Brain microvascular endothelial cell (primary cell): ENCODE data around the gene GPR173.

Source experiments
- DNase-seq: peaks from one replicate; pipeline ENCODE4 v3.0.0-alpha.2; 2020
- H3K27ac ChIP-seq: fragments of 250-450 bp; sonication (Bioruptor Pico); 2 replicates; pipeline ENCODE4 v1.5.1; 2020; ENCODE audit warnings: mild to moderate bottlenecking, moderate library complexity
- H3K27me3 ChIP-seq: fragments of 250-450 bp; sonication (Bioruptor Pico); replicated peaks from 2 replicates; pipeline ENCODE4 v1.5.1; 2020; ENCODE audit warnings: mild to moderate bottlenecking
- H3K36me3 ChIP-seq: fragments of 250-450 bp; sonication (Bioruptor Pico); replicated peaks from 2 replicates; pipeline ENCODE4 v1.5.1; 2020; ENCODE audit warnings: mild to moderate bottlenecking
- H3K4me3 ChIP-seq: 2 replicates; pipeline ENCODE4 v1.5.1; 2011; ENCODE audit warnings: low read depth, mild to moderate bottlenecking, control low read depth, low read length, moderate library complexity
- in situ Hi-C: cut with HindIII; loops from 2 replicates; pipeline ENCODE4 v1.10.0; 2017; ENCODE audit warnings: low sequenced_read_pairs, low pct_ligation_motif_present
- TF ChIP-seq, protein P1 (sequence below): IDR thresholded peaks from 2 replicates; pipeline ENCODE4 v1.5.1; 2011; ENCODE audit warnings: low read depth, mild to moderate bottlenecking, moderate library complexity, low read length, control low read depth, inconsistent platforms; ENCODE audit errors: missing control alignments

Gene GPR173

DNA sequence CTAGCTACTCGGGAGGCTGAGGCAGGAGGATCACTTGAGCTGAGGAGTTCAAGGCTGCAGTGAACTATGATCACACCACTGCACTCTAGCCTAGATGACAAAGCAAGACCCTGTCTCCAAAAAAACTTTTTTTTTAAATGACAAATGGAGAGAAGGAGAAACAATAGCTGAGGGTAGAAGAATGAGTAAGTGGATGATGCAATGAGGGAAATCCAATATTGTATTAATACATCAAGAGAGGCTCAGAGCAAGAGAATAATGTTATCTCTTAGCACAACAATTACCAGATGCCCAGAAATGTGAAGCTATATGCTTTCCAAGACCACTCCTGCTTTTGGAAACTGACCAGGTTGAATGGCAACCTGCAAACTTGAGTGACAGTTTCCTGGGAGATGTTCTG lies 19.9 kb upstream of the GPR173 start:
- Histone ChIP-seq H3K27ac (no peak overlapping the region), H3K36me3 (no peaks in the 10 kb centered on the region), H3K4me3 (no peak overlapping the region), H3K27me3 (no peaks in the 10 kb centered on the region)
- no peak for DNase-seq
- TF ChIP-seq, protein P1, sequence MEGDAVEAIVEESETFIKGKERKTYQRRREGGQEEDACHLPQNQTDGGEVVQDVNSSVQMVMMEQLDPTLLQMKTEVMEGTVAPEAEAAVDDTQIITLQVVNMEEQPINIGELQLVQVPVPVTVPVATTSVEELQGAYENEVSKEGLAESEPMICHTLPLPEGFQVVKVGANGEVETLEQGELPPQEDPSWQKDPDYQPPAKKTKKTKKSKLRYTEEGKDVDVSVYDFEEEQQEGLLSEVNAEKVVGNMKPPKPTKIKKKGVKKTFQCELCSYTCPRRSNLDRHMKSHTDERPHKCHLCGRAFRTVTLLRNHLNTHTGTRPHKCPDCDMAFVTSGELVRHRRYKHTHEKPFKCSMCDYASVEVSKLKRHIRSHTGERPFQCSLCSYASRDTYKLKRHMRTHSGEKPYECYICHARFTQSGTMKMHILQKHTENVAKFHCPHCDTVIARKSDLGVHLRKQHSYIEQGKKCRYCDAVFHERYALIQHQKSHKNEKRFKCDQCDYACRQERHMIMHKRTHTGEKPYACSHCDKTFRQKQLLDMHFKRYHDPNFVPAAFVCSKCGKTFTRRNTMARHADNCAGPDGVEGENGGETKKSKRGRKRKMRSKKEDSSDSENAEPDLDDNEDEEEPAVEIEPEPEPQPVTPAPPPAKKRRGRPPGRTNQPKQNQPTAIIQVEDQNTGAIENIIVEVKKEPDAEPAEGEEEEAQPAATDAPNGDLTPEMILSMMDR: no peak
- in situ Hi-C loops: no loop called here

DNA sequence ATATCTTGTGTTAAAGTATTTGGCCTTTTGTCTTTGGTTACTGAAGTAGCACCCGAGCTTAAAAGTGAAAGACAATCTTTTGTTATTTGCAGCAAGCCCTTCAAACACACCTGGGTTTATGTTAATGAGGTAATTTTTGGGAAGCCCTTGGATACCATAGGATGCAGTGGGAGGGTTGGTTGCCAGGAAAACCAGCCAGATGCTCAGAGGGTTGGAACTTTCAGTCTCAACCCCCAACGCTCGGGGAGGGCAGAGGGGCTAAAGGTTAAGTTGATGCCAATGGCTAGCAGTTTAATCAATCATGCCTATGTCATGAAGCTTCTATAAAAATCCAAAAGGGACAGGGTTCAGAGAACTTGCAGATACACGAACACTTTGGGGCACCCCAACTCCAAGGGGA lies 17.2 kb upstream of the GPR173 start:
- Histone ChIP-seq H3K27me3 (no peaks in the 10 kb centered on the region), H3K4me3 (no peak overlapping the region), H3K36me3 (no peaks in the 10 kb centered on the region), H3K27ac (no peak overlapping the region)
- no peak for DNase-seq
- TF ChIP-seq, protein P1: no peak
- in situ Hi-C loops: no loop called here

DNA sequence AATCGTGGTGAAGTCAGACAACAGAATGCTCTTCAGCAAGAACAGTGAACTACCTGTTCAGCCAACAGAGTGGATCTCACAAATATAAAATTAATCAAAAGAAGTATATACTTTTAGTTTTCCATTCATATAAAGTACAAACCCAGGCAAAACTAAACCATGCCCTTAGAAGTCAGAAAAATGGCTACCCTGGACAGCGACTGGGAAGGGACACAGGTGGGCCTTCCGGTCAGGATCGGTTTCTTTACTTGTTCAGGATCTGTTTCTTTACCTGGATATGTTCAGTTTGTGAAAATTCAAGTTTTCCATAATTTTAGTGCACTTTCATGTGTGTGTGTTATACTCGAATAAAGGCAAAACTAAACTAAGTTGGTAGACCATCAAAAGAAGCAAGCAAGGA lies 12.4 kb upstream of the GPR173 start:
- no peak for DNase-seq
- Histone ChIP-seq H3K27ac (no peak overlapping the region), H3K36me3 (no peaks in the 10 kb centered on the region), H3K27me3 (peaks cover 3% of the 10 kb centered on the region), H3K4me3 (no peak overlapping the region)
- in situ Hi-C loops: no loop called here
- TF ChIP-seq, protein P1: no peak

DNA sequence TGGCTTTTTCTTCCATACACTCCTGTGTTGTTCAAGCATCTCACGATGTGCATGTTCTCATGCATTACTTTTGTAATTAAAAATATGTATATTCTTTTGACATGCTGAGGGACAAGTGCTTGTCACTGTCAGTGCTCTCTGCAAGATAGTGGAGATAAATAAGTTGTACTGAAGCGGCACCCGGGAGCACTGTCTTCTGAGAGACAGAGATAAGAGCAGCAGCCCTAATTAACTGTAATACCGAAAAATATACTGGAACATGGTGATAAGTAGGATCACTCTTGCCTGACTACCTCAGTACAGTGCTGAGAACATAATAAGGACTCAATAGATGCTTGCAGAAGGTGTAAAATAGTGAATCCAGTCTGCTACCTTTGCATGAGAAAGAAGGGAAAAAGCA lies 9.4 kb upstream of the GPR173 start:
- no peaks in the 10 kb centered on the region for H3K36me3 ChIP-seq
- peaks cover 3% of the 10 kb centered on the region for H3K27me3 ChIP-seq
- TF ChIP-seq, protein P1: no peak
- in situ Hi-C loops: no loop called here
- DNase-seq: no peak
- H3K27ac ChIP-seq: no peak overlapping the region
- H3K4me3 ChIP-seq: no peak overlapping the region

DNA sequence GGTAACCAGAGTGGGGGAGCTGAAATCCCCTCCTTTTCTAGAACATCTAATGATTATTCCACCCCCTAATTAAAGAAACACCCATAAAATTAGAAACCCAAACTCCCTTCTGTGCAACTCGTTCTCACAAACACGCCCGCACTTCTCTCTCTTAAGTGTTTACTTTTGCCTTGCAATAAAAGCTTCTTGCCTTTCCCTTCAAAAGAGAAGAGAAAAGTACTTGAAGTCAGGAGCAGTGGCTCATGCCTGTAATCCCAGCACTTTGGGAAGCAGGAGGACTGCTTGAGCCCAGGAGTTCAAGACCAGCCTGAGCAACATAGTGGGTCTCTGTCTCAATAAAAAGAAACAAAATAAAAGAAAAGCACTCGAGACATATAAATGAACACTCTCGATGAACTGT lies 3.6 kb upstream of the GPR173 start:
- H3K36me3 ChIP-seq: no peaks in the 10 kb centered on the region
- no peaks in the 10 kb centered on the region for H3K27me3 ChIP-seq
- no peak overlapping the region for H3K27ac ChIP-seq
- in situ Hi-C loops: no loop called here
- DNase-seq: no peak
- TF ChIP-seq, protein P1: no peak
- no peak overlapping the region for H3K4me3 ChIP-seq

DNA sequence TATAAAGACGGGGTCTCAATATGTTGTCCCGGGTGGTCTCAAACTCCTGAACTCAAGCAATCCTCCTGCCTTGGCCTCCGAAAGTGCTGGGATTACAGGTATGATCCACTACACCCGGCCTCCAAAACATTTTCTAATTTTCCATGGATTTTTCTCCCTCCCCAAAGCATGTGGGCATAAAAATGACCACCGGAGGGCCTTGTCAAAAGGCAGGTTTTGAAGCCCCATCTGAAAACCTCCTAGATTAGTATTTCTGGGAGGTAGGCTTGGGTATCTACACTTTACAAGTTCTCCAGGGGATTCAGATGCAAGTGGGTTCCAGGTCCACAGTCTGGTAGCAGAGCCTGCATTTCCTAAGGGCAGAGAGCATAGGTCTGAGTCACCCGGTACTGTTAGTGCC lies 1.4 kb upstream of the GPR173 start:
- DNase-seq: no peak
- Histone ChIP-seq H3K4me3 (no peak overlapping the region), H3K36me3 (no peaks in the 10 kb centered on the region), H3K27me3 (no peaks in the 10 kb centered on the region), H3K27ac (no peak overlapping the region)
- in situ Hi-C loops: no loop called here
- TF ChIP-seq, protein P1: peak; percentile 60
